ENCODE data around the gene FOXP1.

FOXP1 gene

GRCh38 chr3:71505767-71506350, 77.7 kb downstream of the FOXP1 start:
- DNase-seq (ENCODE audit: low spot score) = no peak

GRCh38 chr3:71504250-71505036, 79.1 kb downstream of the FOXP1 start:
- peak; percentile 81 for DNase-seq (ENCODE audit: low spot score)

GRCh38 chr3:71503525-71504249, 79.8 kb downstream of the FOXP1 start:
- peak; percentile 29 for DNase-seq (ENCODE audit: low spot score)

- DNase-seq (ENCODE audit: low spot score) = no peak
These were observed 81.4 kb downstream of the FOXP1 start for GRCh38 chr3:71502066-71502625.

GRCh38 chr3:71500696-71501095, 82.8 kb downstream of the FOXP1 start:
- DNase-seq (ENCODE audit: low spot score) = no peak

- no peak for DNase-seq (ENCODE audit: low spot score)
These were observed 84.2 kb downstream of the FOXP1 start for GRCh38 chr3:71499227-71499876.

- DNase-seq (ENCODE audit: low spot score) = no peak
These were observed 85.0 kb downstream of the FOXP1 start for GRCh38 chr3:71498543-71498942.

- no peak for DNase-seq (ENCODE audit: low spot score)
These were observed 85.5 kb downstream of the FOXP1 start for GRCh38 chr3:71497971-71498444.

GRCh38 chr3:71497367-71497897, 86.1 kb downstream of the FOXP1 start:
- no peak for DNase-seq (ENCODE audit: low spot score)

GRCh38 chr3:71495708-71496472, 87.6 kb downstream of the FOXP1 start:
- DNase-seq (ENCODE audit: low spot score) = peak; percentile 74

GRCh38 chr3:71494212-71494611, 89.3 kb downstream of the FOXP1 start:
- DNase-seq (ENCODE audit: low spot score) = no peak

- no peak for DNase-seq (ENCODE audit: low spot score)
These were observed 90.4 kb downstream of the FOXP1 start for GRCh38 chr3:71492974-71493771.

- DNase-seq (ENCODE audit: low spot score) = no peak
These were observed 91.0 kb downstream of the FOXP1 start for GRCh38 chr3:71492566-71492965.

- DNase-seq (ENCODE audit: low spot score) = no peak
These were observed 92.3 kb downstream of the FOXP1 start for GRCh38 chr3:71491154-71491752.

GRCh38 chr3:71490692-71491091, 92.8 kb downstream of the FOXP1 start:
- DNase-seq (ENCODE audit: low spot score) = no peak

GRCh38 chr3:71489315-71489761, 94.2 kb downstream of the FOXP1 start:
- DNase-seq (ENCODE audit: low spot score) = no peak

GRCh38 chr3:71488882-71489281, 94.6 kb downstream of the FOXP1 start:
- no peak for DNase-seq (ENCODE audit: low spot score)

GRCh38 chr3:71488391-71488809, 95.1 kb downstream of the FOXP1 start:
- no peak for DNase-seq (ENCODE audit: low spot score)

GRCh38 chr3:71487418-71487817, 96.1 kb downstream of the FOXP1 start:
- no peak for DNase-seq (ENCODE audit: low spot score)

- no peak for DNase-seq (ENCODE audit: low spot score)
These were observed 96.7 kb downstream of the FOXP1 start for GRCh38 chr3:71486831-71487230.
